ENCODE measurements around the gene EDC4.

DNA sequence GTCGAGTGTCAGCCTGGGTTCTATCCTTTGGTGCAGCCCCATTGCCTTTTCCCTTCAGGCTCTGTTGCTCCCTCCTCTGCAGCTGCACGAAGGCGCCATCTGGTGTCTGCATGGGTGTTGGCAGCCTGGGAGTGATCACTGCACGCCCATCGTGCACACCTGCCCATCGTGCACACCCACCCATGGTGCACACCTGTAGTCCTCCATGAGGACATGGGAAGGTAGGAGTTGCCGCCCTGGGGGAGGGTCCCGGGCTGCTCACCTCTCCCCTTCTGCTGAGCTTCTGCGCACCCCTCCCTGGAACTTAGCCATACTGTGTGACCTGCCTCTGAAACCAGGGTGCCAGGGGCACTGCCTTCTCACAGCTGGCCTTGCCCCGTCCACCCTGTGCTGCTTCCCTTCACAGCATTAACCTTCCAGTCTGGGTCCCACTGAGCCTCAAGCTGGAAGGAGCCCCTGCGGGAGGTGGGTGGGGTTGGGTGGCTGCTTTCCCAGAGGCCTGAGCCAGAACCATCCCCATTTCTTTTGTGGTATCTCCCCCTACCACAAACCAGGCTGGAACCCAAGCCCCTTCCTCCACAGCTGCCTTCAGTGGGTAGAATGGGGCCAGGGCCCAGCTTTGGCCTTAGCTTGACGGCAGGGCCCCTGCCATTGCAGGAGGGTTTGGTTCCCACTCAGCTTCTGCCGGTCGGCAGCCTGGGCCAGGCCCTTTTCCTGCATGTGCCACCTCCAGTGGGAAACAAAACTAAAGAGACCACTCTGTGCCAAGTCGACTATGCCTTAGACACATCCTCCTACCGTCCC is 55.9 kb downstream of the EDC4 start:
- TF ChIP-seq, protein P1, sequence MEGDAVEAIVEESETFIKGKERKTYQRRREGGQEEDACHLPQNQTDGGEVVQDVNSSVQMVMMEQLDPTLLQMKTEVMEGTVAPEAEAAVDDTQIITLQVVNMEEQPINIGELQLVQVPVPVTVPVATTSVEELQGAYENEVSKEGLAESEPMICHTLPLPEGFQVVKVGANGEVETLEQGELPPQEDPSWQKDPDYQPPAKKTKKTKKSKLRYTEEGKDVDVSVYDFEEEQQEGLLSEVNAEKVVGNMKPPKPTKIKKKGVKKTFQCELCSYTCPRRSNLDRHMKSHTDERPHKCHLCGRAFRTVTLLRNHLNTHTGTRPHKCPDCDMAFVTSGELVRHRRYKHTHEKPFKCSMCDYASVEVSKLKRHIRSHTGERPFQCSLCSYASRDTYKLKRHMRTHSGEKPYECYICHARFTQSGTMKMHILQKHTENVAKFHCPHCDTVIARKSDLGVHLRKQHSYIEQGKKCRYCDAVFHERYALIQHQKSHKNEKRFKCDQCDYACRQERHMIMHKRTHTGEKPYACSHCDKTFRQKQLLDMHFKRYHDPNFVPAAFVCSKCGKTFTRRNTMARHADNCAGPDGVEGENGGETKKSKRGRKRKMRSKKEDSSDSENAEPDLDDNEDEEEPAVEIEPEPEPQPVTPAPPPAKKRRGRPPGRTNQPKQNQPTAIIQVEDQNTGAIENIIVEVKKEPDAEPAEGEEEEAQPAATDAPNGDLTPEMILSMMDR (IDR thresholded peaks at IDR 0.05), result peak; percentile 71 to 95 (median 88)
- TF ChIP-seq POLR2A (IDR thresholded peaks at IDR 0.05), result no peak

All from adrenal gland (tissue), 5 donors.